HepG2 (cell line): ENCODE data around the gene AZU1. TPM values are rescaled to one million over a fixed set of nuclear protein-coding genes. Genes with fewer than 3 reads are reported as not detected.
A peak's percentile ranks its signal among the peaks of the same experiment; 100 is the strongest.

Source experiments
- ATAC-seq: fragments of 200-7000 bp; cut with Tn5 transposase; 3 replicates; pipeline ENCODE4 v1.9.1; 2020; ENCODE audit warnings: mild to moderate bottlenecking, moderate library complexity
- BruUV-seq: library from RNA; stranded (reverse); fragments of 400-500 nt; replicated peaks from 2 replicates; lab custom pipeline; 2021; lab: Mats Ljungman, UMichigan
- CTCF ChIA-PET: fragments of 300-600 bp; formaldehyde crosslinking; extraction: SDS; loops from one replicate; lab custom pipeline; 2021; ENCODE audit warnings: low total read pairs, inconsistent platforms, low intra/inter-chr PET ratio; lab: Yijun Ruan, JAX
- POLR2A ChIA-PET: fragments of 350-600 bp; sonication (Branson Sonifier 250); formaldehyde crosslinking; loops from one replicate; lab custom pipeline; 2020; ENCODE audit warnings: antibody characterized with exemption, inconsistent platforms; lab: Yijun Ruan, JAX
- DNase-seq: peaks from one replicate; pipeline ENCODE4 v3.0.0-alpha.2; 2015; ENCODE audit warnings: low spot score
- FAIRE-seq: peaks from 3 replicates; lab custom pipeline; 2011; peaks lifted over from hg19 to GRCh38; lab: Jason Lieb, UNC
- H2AFZ ChIP-seq: one replicate; pipeline ENCODE4 v1.6.1; 2011; ENCODE audit warnings: low read length, inconsistent platforms
- H3K27ac ChIP-seq: fragments of 300-600 bp; 3 replicates; pipeline ENCODE4 v1.8.0; 2011; ENCODE audit warnings: mixed run types, mild to moderate bottlenecking, mixed read lengths, low read length, inconsistent platforms; ENCODE audit not compliant: insufficient read depth; ENCODE audit errors: extremely low read length
- H3K27me3 ChIP-seq, 2 experiments: fragments of 200-600 bp in 1 of 2; 2 replicates in 1 of 2; 3 replicates in 1 of 2; pipeline versions ENCODE4 v1.6.0 to v1.8.0; 2011; ENCODE audit warnings: low read length in 2 of 2, mild to moderate bottlenecking in 2 of 2, moderate library complexity in 2 of 2, inconsistent platforms in 1 of 2; ENCODE audit not compliant: insufficient read depth in 2 of 2, control insufficient read depth in 1 of 2
- H3K36me3 ChIP-seq, 2 experiments: fragments of 200-600 bp in 1 of 2; replicated peaks in 1 of 2; 2 replicates in 1 of 2; 3 replicates in 1 of 2; pipeline versions ENCODE4 v1.5.1 to v1.8.0; 2011; ENCODE audit warnings: low read length in 2 of 2, inconsistent platforms in 1 of 2; ENCODE audit not compliant: insufficient read depth in 2 of 2, control insufficient read depth in 1 of 2
- H3K4me1 ChIP-seq: 2 replicates; pipeline ENCODE4 v1.5.1; 2012; ENCODE audit warnings: low read length, inconsistent platforms; ENCODE audit not compliant: insufficient read depth
- H3K4me2 ChIP-seq: 2 replicates; pipeline ENCODE4 v1.6.0; 2011; ENCODE audit warnings: low read depth, low read length, inconsistent platforms
- H3K4me3 ChIP-seq, 3 experiments: fragments of 200-600 bp in 1 of 3; sonication (generic), shearing (Covaris generic) in 1 of 3; replicated peaks in 1 of 3; 2 replicates each; pipeline ENCODE4 v1.5.1; 2011 to 2016; ENCODE audit warnings: low read length in 3 of 3, inconsistent platforms in 2 of 3, low read depth in 2 of 3, mild to moderate bottlenecking in 2 of 3, control low read depth in 1 of 3, mixed read lengths in 1 of 3; ENCODE audit not compliant: insufficient read depth in 1 of 3
- H3K79me2 ChIP-seq: one replicate; pipeline ENCODE4 v1.6.1; 2011; ENCODE audit warnings: low read length, inconsistent platforms; ENCODE audit not compliant: insufficient read depth
- H3K9ac ChIP-seq: 2 replicates; pipeline ENCODE4 v1.6.0; 2011; ENCODE audit warnings: mild to moderate bottlenecking, low read depth, low read length, inconsistent platforms; ENCODE audit not compliant: insufficient read depth
- H3K9me3 ChIP-seq: 2 replicates; pipeline ENCODE4 v1.5.1; 2012; ENCODE audit warnings: mild to moderate bottlenecking, low read length
- H4K20me1 ChIP-seq: 2 replicates; pipeline ENCODE4 v1.6.0; 2011; ENCODE audit warnings: inconsistent platforms, mild to moderate bottlenecking, low read length, moderate library complexity; ENCODE audit not compliant: insufficient read depth
- EED ChIP-seq: sonication (generic); formaldehyde crosslinking; IDR thresholded peaks from 2 replicates; pipeline ENCODE4 v1.5.0; 2020; ENCODE audit warnings: mild to moderate bottlenecking, missing genetic modification reagents
- FOXJ3 ChIP-seq: sonication (generic); formaldehyde crosslinking; IDR thresholded peaks from 2 replicates; pipeline ENCODE4 v1.4.0; 2020; ENCODE audit warnings: missing genetic modification reagents, mild to moderate bottlenecking, borderline replicate concordance
- GTF3A ChIP-seq: sonication (generic); formaldehyde crosslinking; conservative IDR thresholded peaks from 2 replicates; pipeline ENCODE4 v1.4.0; 2020; ENCODE audit warnings: mild to moderate bottlenecking, missing genetic modification reagents
- NFRKB ChIP-seq: fragments of 450-650 bp; IDR thresholded peaks from 2 replicates; pipeline ENCODE4 v1.6.1; 2017
- RBFOX2 ChIP-seq: fragments of 200-400 bp; formaldehyde crosslinking; IDR thresholded peaks from 2 replicates; pipeline ENCODE4 v1.6.1; 2017; ENCODE audit warnings: low read depth, mild to moderate bottlenecking, low read length
- RBM22 ChIP-seq: fragments of 200-400 bp; formaldehyde crosslinking; optimal IDR thresholded peaks from 2 replicates; pipeline ENCODE3; 2017; ENCODE audit warnings: mild to moderate bottlenecking, low read length, moderate library complexity
- ZNF20 ChIP-seq: sonication (generic); formaldehyde crosslinking; IDR thresholded peaks from 2 replicates; pipeline ENCODE4 v1.4.0; 2020; ENCODE audit warnings: mild to moderate bottlenecking, moderate library complexity, missing genetic modification reagents
- ZNF264 ChIP-seq: sonication (generic); formaldehyde crosslinking; IDR thresholded peaks from 2 replicates; pipeline ENCODE4 v1.4.0; 2020; ENCODE audit warnings: missing genetic modification reagents
- ZNF331 ChIP-seq: sonication (generic); formaldehyde crosslinking; IDR thresholded peaks from 2 replicates; pipeline ENCODE4 v1.4.0; 2020; ENCODE audit warnings: missing genetic modification reagents
- WGBS: methylation state at CpG from one replicate; pipeline ENCODE4 v1.1.6; 2017; ENCODE audit warnings: low lambda C conversion rate; 5-methylcytosine and 5-hydroxymethylcytosine counted together
- in situ Hi-C: cut with HindIII; loops from 2 replicates; pipeline ENCODE4 v1.10.0; 2017; ENCODE audit warnings: low pct_unique_long_range_greater_than_20kb; ENCODE audit not compliant: extremely low pct_ligation_motif_present
- intact Hi-C: fragments of 100-400 bp; cut with micrococcal nuclease; formaldehyde crosslinking; loops from one replicate; pipeline ENCODE4 v1.10.0; 2022; ENCODE audit not compliant: unreplicated experiment
- polyA plus RNA-seq, 8 experiments: library from polyadenylated mRNA; depleted of rRNA in 3 of 8; stranded (reverse) in 7 of 8; unstranded in 1 of 8; fragments of >200 nt; fragmentation: Illumina TruSeq in 4 of 8; extraction: Trizol in 4 of 8; gene quantifications; 2 replicates each; pipeline versions ENCODE4 v1.2.1 to v1.2.3, GENCODE V29; 2011 to 2016; ENCODE audit warnings: low read depth in 4 of 8, missing spikeins in 1 of 8, mixed read lengths in 1 of 8; ENCODE audit not compliant: insufficient read depth in 1 of 8
- total RNA-seq, 5 experiments: library from RNA; depleted of rRNA; stranded (reverse); fragments of >200 nt; fragmentation: Illumina TruSeq; extraction: Trizol; gene quantifications; 2 replicates each; pipeline ENCODE4 v1.2.3, GENCODE V29; 2016; ENCODE audit warnings: low read depth in 1 of 5
- TF ChIP-seq, protein P1 (sequence below), 2 experiments: fragments of 450-650 bp in 1 of 2; sonication (generic) in 1 of 2; formaldehyde crosslinking in 1 of 2; IDR thresholded peaks; 2 replicates each; pipeline versions ENCODE4 v1.6.1 to v1.8.0; 2016 to 2022; ENCODE audit warnings: antibody characterized with exemption in 1 of 2, mild to moderate bottlenecking in 1 of 2, missing genetic modification reagents in 1 of 2
- TF ChIP-seq, protein P2 (sequence below): sonication (generic); formaldehyde crosslinking; IDR thresholded peaks from 2 replicates; pipeline ENCODE4 v1.5.1; 2020; ENCODE audit warnings: mild to moderate bottlenecking, missing genetic modification reagents, borderline replicate concordance

AZU1 gene
- total and polyA plus RNA-seq, 2 of the 13 experiments (the other 11 are each of a cell fraction or from before 2014, with no cell fraction given): not detected

DNA sequence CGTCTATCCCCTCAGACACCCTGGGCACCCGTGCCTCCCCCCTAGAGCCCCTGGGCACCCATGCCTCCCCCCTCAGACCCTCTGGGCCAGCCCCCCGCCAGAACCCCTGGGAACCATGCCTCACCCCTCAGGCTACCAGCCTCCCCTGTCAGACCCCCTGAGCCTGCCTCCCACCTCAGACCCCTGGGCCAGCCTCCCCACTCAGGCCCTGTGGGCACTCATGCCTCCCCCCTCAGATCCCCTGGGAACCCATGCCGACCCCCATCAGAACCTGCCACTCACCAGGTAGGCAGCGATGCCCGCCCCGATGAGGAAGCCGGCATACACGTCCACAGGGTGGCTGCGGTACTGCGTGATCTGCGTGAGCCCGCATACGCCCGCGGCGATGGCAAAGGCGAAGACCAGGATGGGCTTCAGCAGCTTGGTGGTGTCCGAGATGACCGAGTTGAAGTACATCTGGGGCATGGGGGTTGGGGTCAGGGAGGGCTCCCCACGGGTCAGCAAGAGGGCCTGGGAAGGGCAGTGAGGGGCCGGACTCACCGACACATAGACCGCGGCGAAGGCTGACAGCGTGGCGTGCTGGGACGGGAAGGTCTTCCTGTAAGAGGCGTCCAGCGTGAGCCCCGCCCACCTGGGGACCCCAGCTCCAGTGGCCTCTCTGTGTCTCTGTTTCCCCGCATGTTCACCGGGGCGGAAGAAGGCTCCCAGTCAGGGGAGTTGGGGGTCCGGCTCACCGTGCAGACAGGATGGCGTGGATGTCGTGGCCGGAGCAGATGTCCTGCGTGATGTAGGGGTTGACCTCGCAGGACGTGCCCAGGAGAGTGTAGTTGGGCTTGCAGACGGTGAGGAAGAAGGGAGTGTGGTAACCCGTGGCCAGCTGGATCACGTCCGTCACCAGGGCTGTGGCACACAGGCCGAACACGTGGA, 13.2 kb upstream of the AZU1 start:
- in situ Hi-C loops: no loop called here
- no peaks in the 10 kb centered on the region for H3K79me2 ChIP-seq
- ChIA-PET CTCF (no interaction called here), POLR2A (interaction anchor here (1.1 kb wide), 1 partner anchor 18 kb away, joined by 3 read pairs; no protein-coding TSS in a partner anchor)
- peaks cover 13 to 26% of the 10 kb centered on the region in 2 experiments; a peak in 4 of 5 replicates for H3K36me3 ChIP-seq
- H3K27ac ChIP-seq: no peak overlapping the region
- H3K4me1 ChIP-seq: no peaks in the 10 kb centered on the region
- intact Hi-C loops: no loop called here
- no peaks in the 10 kb centered on the region for H3K27me3 ChIP-seq
- H4K20me1 ChIP-seq: peaks cover 24% of the 10 kb centered on the region
- FAIRE-seq (no peak), DNase-seq (no peak), ATAC-seq (peak; percentile 6)
- no TSS peak for BruUV-seq
- H3K4me2 ChIP-seq: no peak overlapping the region
- H3K9me3 ChIP-seq: no peaks in the 10 kb centered on the region
- H2AFZ ChIP-seq: no peak overlapping the region
- H3K4me3 ChIP-seq: no peak overlapping the region
- no peak overlapping the region for H3K9ac ChIP-seq
- 97% methylated on average over 33 of the region's 49 CpGs for WGBS
- TF ChIP-seq NFRKB (no peak), RBFOX2 (no peak), FOXJ3 (no peak), RBM22 (peak; percentile 38), GTF3A (CRISPR knock-in tag) (no peak), ZNF331 (CRISPR knock-in tag) (no peak), ZNF20 (CRISPR knock-in tag) (no peak), EED (no peak), ZNF264 (CRISPR knock-in tag) (no peak)
- TF ChIP-seq, protein P1, sequence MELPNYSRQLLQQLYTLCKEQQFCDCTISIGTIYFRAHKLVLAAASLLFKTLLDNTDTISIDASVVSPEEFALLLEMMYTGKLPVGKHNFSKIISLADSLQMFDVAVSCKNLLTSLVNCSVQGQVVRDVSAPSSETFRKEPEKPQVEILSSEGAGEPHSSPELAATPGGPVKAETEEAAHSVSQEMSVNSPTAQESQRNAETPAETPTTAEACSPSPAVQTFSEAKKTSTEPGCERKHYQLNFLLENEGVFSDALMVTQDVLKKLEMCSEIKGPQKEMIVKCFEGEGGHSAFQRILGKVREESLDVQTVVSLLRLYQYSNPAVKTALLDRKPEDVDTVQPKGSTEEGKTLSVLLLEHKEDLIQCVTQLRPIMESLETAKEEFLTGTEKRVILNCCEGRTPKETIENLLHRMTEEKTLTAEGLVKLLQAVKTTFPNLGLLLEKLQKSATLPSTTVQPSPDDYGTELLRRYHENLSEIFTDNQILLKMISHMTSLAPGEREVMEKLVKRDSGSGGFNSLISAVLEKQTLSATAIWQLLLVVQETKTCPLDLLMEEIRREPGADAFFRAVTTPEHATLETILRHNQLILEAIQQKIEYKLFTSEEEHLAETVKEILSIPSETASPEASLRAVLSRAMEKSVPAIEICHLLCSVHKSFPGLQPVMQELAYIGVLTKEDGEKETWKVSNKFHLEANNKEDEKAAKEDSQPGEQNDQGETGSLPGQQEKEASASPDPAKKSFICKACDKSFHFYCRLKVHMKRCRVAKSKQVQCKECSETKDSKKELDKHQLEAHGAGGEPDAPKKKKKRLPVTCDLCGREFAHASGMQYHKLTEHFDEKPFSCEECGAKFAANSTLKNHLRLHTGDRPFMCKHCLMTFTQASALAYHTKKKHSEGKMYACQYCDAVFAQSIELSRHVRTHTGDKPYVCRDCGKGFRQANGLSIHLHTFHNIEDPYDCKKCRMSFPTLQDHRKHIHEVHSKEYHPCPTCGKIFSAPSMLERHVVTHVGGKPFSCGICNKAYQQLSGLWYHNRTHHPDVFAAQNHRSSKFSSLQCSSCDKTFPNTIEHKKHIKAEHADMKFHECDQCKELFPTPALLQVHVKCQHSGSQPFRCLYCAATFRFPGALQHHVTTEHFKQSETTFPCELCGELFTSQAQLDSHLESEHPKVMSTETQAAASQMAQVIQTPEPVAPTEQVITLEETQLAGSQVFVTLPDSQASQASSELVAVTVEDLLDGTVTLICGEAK (IDR thresholded peaks at IDR 0.05): no peak
- TF ChIP-seq, protein P1 (CRISPR knock-in tag; IDR thresholded peaks at IDR 0.05): no peak
- TF ChIP-seq, protein P2, sequence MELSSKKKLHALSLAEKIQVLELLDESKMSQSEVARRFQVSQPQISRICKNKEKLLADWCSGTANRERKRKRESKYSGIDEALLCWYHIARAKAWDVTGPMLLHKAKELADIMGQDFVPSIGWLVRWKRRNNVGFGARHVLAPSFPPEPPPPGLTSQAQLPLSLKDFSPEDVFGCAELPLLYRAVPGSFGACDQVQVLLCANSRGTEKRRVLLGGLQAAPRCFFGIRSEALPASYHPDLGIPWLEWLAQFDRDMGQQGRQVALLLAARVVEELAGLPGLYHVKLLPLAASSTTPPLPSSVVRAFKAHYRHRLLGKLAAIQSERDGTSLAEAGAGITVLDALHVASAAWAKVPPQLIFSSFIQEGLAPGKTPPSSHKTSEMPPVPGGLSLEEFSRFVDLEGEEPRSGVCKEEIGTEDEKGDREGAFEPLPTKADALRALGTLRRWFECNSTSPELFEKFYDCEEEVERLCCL (CRISPR knock-in tag): no peak
